ENCODE results near the gene CDK19. TPM values are rescaled to one million over a fixed set of nuclear protein-coding genes. Genes with fewer than 3 reads are reported as not detected.

Gene CDK19
- total and polyA plus RNA-seq, 9 of the 15 experiments (the other 6 are each of a cell fraction or from before 2014, with no cell fraction given) = 3.8 to 15.2 (median 7.4) TPM

- no peak for DNase-seq (ENCODE audit: extremely low read depth in 1 of 4, low spot score in 3 of 4)
- H3K9me1 ChIP-seq (ENCODE audit: control insufficient read depth, insufficient read depth, low read length) = no peaks in the 10 kb centered on the region
- H3K36me3 ChIP-seq (ENCODE audit: control insufficient read depth, insufficient read depth, low read length) = no peaks in the 10 kb centered on the region
- no peaks in the 10 kb centered on the region; a peak in 1 of 5 replicates for H3K4me1 ChIP-seq (replicated peaks in 1 of 2; ENCODE audit: control insufficient read depth in 2 of 2, insufficient read depth in 2 of 2, low read length in 2 of 2)
- in situ Hi-C loops (cut with MboI) (no loop called here), intact Hi-C loops (cut with micrococcal nuclease) (no loop called here)
- no peak overlapping the region for H3K4me2 ChIP-seq (ENCODE audit: insufficient read depth, low read length)
- no peak overlapping the region for H2AFZ ChIP-seq (ENCODE audit: low read depth, low read length)
- CTCF ChIA-PET (ENCODE audit: low intra/inter-chr PET ratio) = no interaction called here
- H3K27ac ChIP-seq (ENCODE audit: extremely low read depth, low read depth, low read length) = no peak overlapping the region
- H3K4me3 ChIP-seq = no peak overlapping the region
- no peaks in the 10 kb centered on the region for H4K20me1 ChIP-seq (replicated peaks; ENCODE audit: control insufficient read depth, insufficient read depth, low read length)
- POLR2A ChIA-PET = interaction anchor here (1.2 kb wide), 1 partner anchor 119 kb away, joined by 3 read pairs; no protein-coding TSS in a partner anchor
- FAIRE-seq = no peak
- H3K79me2 ChIP-seq (ENCODE audit: control insufficient read depth, insufficient read depth, low read length) = no peaks in the 10 kb centered on the region
- WGBS (ENCODE audit: insufficient coverage, low coverage, missing lambda C conversion rate) = 42% methylated on average over 4 of the region's 4 CpGs
- H3K9me3 ChIP-seq (replicated peaks; ENCODE audit: control insufficient read depth, insufficient read depth, low read depth, low read length) = no peaks in the 10 kb centered on the region
- H3K9ac ChIP-seq (ENCODE audit: insufficient read depth in 1 of 2, low read depth in 2 of 2, low read length in 2 of 2) = no peak overlapping the region
- TF ChIP-seq CTBP1 (IDR thresholded peaks at IDR 0.05; ENCODE audit: borderline replicate concordance) = no peak
- TF ChIP-seq CBX8 (IDR thresholded peaks at IDR 0.05; ENCODE audit: borderline replicate concordance, extremely low read depth, low read depth, low read length, poor library complexity, severe bottlenecking) = no peak
- no peak for TF ChIP-seq CREB5 (CRISPR knock-in tag; IDR thresholded peaks at IDR 0.05)
- no peak for TF ChIP-seq NFATC3 (IDR thresholded peaks at IDR 0.05)
- TF ChIP-seq GABPA (tag; conservative IDR thresholded peaks at IDR 0.05; ENCODE audit: low read depth) = no peak
- TF ChIP-seq KHSRP (IDR thresholded peaks at IDR 0.05) = no peak
- no peak for TF ChIP-seq ZBTB26 (CRISPR knock-in tag; IDR thresholded peaks at IDR 0.05)
- TF ChIP-seq TGIF2 (CRISPR knock-in tag; IDR thresholded peaks at IDR 0.05) = no peak
- TF ChIP-seq HNRNPL (IDR thresholded peaks at IDR 0.05; ENCODE audit: low read depth, low read length) = no peak
- no peak for TF ChIP-seq CCAR2 (IDR thresholded peaks at IDR 0.05; ENCODE audit: low read depth, low read length)
- no peak for TF ChIP-seq E4F1 (CRISPR knock-in tag; IDR thresholded peaks at IDR 0.05; ENCODE audit: borderline replicate concordance)
- no peak for TF ChIP-seq CCNT2 (IDR thresholded peaks at IDR 0.05; ENCODE audit: borderline replicate concordance, extremely low read depth, insufficient read length, low read depth, low read length)
- TF ChIP-seq MIER1 (IDR thresholded peaks at IDR 0.05; ENCODE audit: low read depth) = no peak
- TF ChIP-seq ELF2 (CRISPR knock-in tag; IDR thresholded peaks at IDR 0.05) = no peak
- TF ChIP-seq FOXP4 (CRISPR knock-in tag; IDR thresholded peaks at IDR 0.05; ENCODE audit: borderline replicate concordance) = no peak
- H3K27me3 ChIP-seq (ENCODE audit: control insufficient read depth in 2 of 2, insufficient read depth in 2 of 2, low read length in 2 of 2) = peaks cover 0 to 4% of the 10 kb centered on the region in 2 experiments; a peak in 1 of 5 replicates
- no peak for ATAC-seq
- no TSS peak for BruUV-seq (replicated peaks)
Observed at GRCh38 chr6:110757926-110758325, 57.3 kb downstream of the CDK19 start.

All from K562 (cell line).